Naive thymus-derived CD4-positive, alpha-beta T cell (primary cell): ENCODE data around the gene PXYLP1. TPM values are rescaled to one million over a fixed set of nuclear protein-coding genes. Genes with fewer than 3 reads are reported as not detected.

Source experiments
- ATAC-seq: fragments of 150-1000 bp; cut with Tn5 transposase; 2 replicates; pipeline ENCODE4 v1.10.0; 2021; ENCODE audit warnings: mild to moderate bottlenecking, moderate library complexity
- CTCF ChIA-PET: fragments of 350-600 bp; sonication (Branson Sonifier 250); formaldehyde crosslinking; loops from one replicate; lab custom pipeline; 2021; ENCODE audit warnings: antibody characterized with exemption; lab: Charles Lee
- POLR2A ChIA-PET: fragments of 350-600 bp; sonication (Branson Sonifier 250); formaldehyde crosslinking; loops from one replicate; lab custom pipeline; 2021; ENCODE audit warnings: antibody characterized with exemption, inconsistent platforms; lab: Charles Lee
- DNase-seq, 9 donors: peaks; one replicate each; pipeline versions ENCODE4 v3.0.0 to v3.0.0-alpha.2; 2020 to 2022; ENCODE audit warnings: mixed read lengths in 1 of 9
- H3K27ac ChIP-seq: one replicate; pipeline ENCODE4 v1.7.0; 2013; ENCODE audit warnings: mild to moderate bottlenecking, low read depth, low read length, moderate library complexity
- H3K27me3 ChIP-seq, 2 donors: one replicate each; pipeline ENCODE4 v1.7.0; 2013; ENCODE audit warnings: low read length in 2 of 2, mild to moderate bottlenecking in 2 of 2, moderate library complexity in 2 of 2; ENCODE audit not compliant: control insufficient read depth in 2 of 2, insufficient read depth in 2 of 2
- H3K36me3 ChIP-seq, 3 experiments: 1 replicate in 2 of 3; 2 replicates in 1 of 3; pipeline ENCODE4 v1.7.0; 2013; ENCODE audit warnings: low read length in 3 of 3, mild to moderate bottlenecking in 3 of 3, moderate library complexity in 1 of 3; ENCODE audit not compliant: insufficient read depth in 3 of 3, control insufficient read depth in 2 of 3
- H3K4me1 ChIP-seq, 2 donors: one replicate each; pipeline ENCODE4 v1.7.0; 2013; ENCODE audit warnings: low read length in 2 of 2, mild to moderate bottlenecking in 2 of 2, moderate library complexity in 1 of 2; ENCODE audit not compliant: control insufficient read depth in 2 of 2, insufficient read depth in 2 of 2
- H3K4me3 ChIP-seq: 2 replicates; pipeline ENCODE4 v1.7.0; 2013; ENCODE audit warnings: mild to moderate bottlenecking, low read length
- H3K9me3 ChIP-seq, 3 experiments: 1 replicate in 2 of 3; 2 replicates in 1 of 3; pipeline ENCODE4 v1.7.0; 2013; ENCODE audit warnings: low read length in 3 of 3; ENCODE audit not compliant: control insufficient read depth in 2 of 3
- H3K27ac Mint-ChIP-seq, 9 donors: one replicate each; pipeline ENCODE4 v1.8.0; 2020 to 2022; ENCODE audit warnings: mixed read lengths in 9 of 9, mild to moderate bottlenecking in 8 of 9, moderate library complexity in 5 of 9, inconsistent platforms in 2 of 9
- H3K27me3 Mint-ChIP-seq, 5 donors: one replicate each; pipeline ENCODE4 v1.8.0; 2021 to 2022; ENCODE audit warnings: mixed read lengths in 5 of 5, mild to moderate bottlenecking in 1 of 5
- H3K36me3 Mint-ChIP-seq, 5 donors: one replicate each; pipeline ENCODE4 v1.8.0; 2020 to 2022; ENCODE audit warnings: mixed read lengths in 5 of 5, mild to moderate bottlenecking in 3 of 5, inconsistent platforms in 1 of 5
- H3K4me1 Mint-ChIP-seq, 7 donors: one replicate each; pipeline ENCODE4 v1.8.0; 2020 to 2022; ENCODE audit warnings: mixed read lengths in 7 of 7, mild to moderate bottlenecking in 3 of 7, inconsistent platforms in 1 of 7
- H3K4me3 Mint-ChIP-seq, 10 donors: one replicate each; pipeline ENCODE4 v1.8.0; 2020 to 2022; ENCODE audit warnings: mild to moderate bottlenecking in 10 of 10, mixed read lengths in 10 of 10, moderate library complexity in 6 of 10, inconsistent platforms in 2 of 10
- H3K9me3 Mint-ChIP-seq, 11 donors: one replicate each; pipeline ENCODE4 v1.8.0; 2020 to 2022; ENCODE audit warnings: mixed read lengths in 11 of 11, mild to moderate bottlenecking in 4 of 11, inconsistent platforms in 1 of 11, moderate library complexity in 1 of 11
- intact Hi-C, 2 donors: fragments of 100-400 bp; cut with micrococcal nuclease; formaldehyde crosslinking; loops; one replicate each; pipeline ENCODE4 v1.15.1; 2023
- polyA plus RNA-seq, 2 donors: library from polyadenylated mRNA; unstranded; fragments of 300-500 nt; fragmentation: Illumina TruSeq; gene quantifications; one replicate each; pipeline ENCODE4 v1.2.3, GENCODE V29; 2021
- total RNA-seq, 6 experiments: library from RNA in 5 of 6; stranded (reverse) in 5 of 6; gene quantifications; 1 replicate in 5 of 6; 2 replicates in 1 of 6; pipeline ENCODE4 v1.2.3 and lab custom pipeline; 2021 to 2026

Gene PXYLP1
- total and polyA plus RNA-seq, 7 experiments from 2014 or later = 15.8 to 40.9 (median 23.2) TPM

DNA sequence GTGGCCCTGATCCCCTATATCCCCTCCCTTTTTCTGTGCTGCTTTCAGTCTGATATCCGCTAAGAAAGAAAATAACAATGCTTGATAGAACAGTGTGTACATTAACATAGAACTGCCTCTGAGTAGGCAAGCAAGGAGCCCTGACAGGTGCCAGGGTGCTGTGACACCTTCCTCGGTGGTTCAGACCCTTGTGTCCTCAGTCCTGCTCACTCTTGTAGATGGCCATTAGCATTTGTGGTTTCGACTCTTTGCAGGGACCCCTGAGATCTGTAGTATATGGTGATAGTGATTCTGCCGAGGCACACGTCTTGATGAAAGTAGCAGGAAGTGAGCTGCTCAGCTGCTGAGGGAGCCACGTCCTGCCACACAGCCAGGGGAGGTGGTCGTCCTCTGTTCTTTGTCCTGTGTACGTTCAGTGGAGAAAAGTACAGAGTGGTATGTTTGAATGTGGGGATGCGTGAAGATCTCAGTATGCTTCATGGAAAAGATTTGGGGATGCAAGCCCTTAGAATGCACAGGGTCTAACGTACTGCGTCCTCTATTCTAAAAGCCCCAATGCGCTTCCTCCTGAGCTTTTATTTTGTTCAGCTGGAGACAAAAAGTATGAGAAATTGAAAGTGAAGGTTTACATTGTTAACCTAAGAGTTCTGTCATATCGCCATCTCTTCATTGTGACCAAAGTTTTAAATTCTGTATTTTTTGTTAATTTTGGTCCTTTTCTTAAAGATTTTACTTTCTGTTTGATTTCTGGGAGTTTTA is 35.4 kb downstream of the PXYLP1 start:
- ChIA-PET CTCF (interaction anchor here (0.7 to 5.4 kb wide), 14 partner anchors 9 to 93 kb away, joined by 3 to 61 read pairs (median 6); partner anchors contain the start of gene PXYLP1), POLR2A (interaction anchor here (0.7 to 18.1 kb wide), 23 partner anchors 11 to 752 kb away, joined by 3 to 516 read pairs (median 5); partner anchors contain the start of gene PXYLP1)
- Histone ChIP-seq H3K9me3 (no peaks in the 10 kb centered on the region), H3K36me3 (peaks cover 0 to 8% (median 0%) of the 10 kb centered on the region in 3 experiments), H3K4me3 (peak overlapping the region; percentile 73), H3K27ac (peak overlapping the region; percentile 77), H3K4me1 (peaks cover 0 to 35% of the 10 kb centered on the region in 2 donors), H3K27me3 (no peaks in the 10 kb centered on the region)
- no peaks in the 10 kb centered on the region for H3K9me3 Mint-ChIP-seq
- peak; percentile 85 for ATAC-seq
- DNase-seq = peak in 8 of 9 donors; percentile 20 to 82 (median 72)
- H3K27ac Mint-ChIP-seq = peak overlapping the region; percentile 91 to 99 (median 96)
- H3K4me3 Mint-ChIP-seq = peak overlapping the region; percentile 84 to 92 (median 88)
- H3K27me3 Mint-ChIP-seq = no peaks in the 10 kb centered on the region
- intact Hi-C loops = loop anchor here (1.0 to 5.0 kb wide), 6 partner anchors 11 to 325 kb away; partner anchors contain the start of genes PXYLP1 (in 2 of the 2) and SLC25A36 (in 1 of the 2)
- H3K4me1 Mint-ChIP-seq = peaks cover 32 to 87% (median 39%) of the 10 kb centered on the region in 7 donors
- H3K36me3 Mint-ChIP-seq = peaks cover 0 to 39% (median 33%) of the 10 kb centered on the region in 5 donors

DNA sequence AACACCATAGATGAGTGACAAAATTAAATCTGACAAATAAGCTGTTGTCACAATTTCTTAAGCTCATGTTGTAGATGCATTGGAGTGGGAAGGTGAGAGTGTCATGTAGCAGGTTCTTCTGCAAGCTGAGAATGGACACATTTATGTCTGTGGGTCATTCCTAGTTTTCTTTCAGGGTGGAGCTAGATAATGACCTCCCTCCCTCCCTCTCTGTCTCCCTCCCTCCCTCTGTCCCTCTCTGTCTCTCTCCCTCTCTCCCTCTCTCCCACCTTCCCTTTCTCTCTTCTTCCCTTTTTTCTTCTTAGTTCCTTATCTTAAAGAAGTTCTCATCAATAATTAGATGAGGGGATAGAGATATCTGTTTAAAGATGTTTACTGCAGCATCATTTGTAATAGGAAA is 36.0 kb downstream of the PXYLP1 start:
- POLR2A ChIA-PET = interaction anchor here (0.7 to 18.1 kb wide), 17 partner anchors 10 to 751 kb away, joined by 3 to 516 read pairs (median 5); partner anchors contain the start of gene PXYLP1
- DNase-seq (no peak), ATAC-seq (no peak)
- CTCF ChIA-PET = interaction anchor here (0.7 to 5.4 kb wide), 10 partner anchors 10 to 93 kb away, joined by 3 to 61 read pairs (median 6); partner anchors contain the start of gene PXYLP1
- Mint-ChIP-seq H3K4me3 (peak overlapping the region; percentile 84 to 92 (median 88)), H3K4me1 (peaks cover 32 to 82% (median 39%) of the 10 kb centered on the region in 7 donors), H3K27me3 (no peaks in the 10 kb centered on the region), H3K27ac (peak overlapping the region; percentile 91 to 99 (median 96)), H3K36me3 (peaks cover 0 to 34% (median 29%) of the 10 kb centered on the region in 5 donors), H3K9me3 (no peaks in the 10 kb centered on the region)
- Histone ChIP-seq H3K36me3 (peaks cover 0 to 7% (median 0%) of the 10 kb centered on the region in 3 experiments), H3K9me3 (no peaks in the 10 kb centered on the region), H3K4me1 (peaks cover 0 to 35% of the 10 kb centered on the region in 2 donors), H3K27me3 (no peaks in the 10 kb centered on the region), H3K4me3 (peak overlapping the region; percentile 73), H3K27ac (peak overlapping the region; percentile 77)
- intact Hi-C loops = loop anchor here (1.0 to 5.0 kb wide), 6 partner anchors 11 to 325 kb away; partner anchors contain the start of genes PXYLP1 (in 2 of the 2) and SLC25A36 (in 1 of the 2)

DNA sequence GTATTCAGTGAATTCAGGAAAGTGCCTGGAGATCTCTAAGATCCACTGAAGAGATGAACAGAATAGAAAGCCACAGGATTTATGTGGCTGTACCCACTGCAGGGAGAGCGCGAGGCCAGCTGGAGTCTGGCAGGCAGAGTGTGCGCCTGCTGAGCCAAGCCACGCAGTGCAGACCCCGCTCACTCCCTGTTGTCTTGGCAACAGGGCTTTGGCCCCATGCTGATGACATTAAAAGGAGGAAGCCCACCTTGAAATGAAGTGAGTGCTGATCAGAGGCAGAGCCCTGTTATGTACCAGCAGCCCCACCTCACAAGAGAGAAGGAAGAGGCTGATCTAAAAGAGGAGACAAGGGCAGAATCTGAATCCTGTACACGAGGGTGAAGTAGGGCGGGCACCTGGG is 36.7 kb downstream of the PXYLP1 start:
- Mint-ChIP-seq H3K36me3 (peaks cover 0 to 29% (median 23%) of the 10 kb centered on the region in 5 donors), H3K4me3 (peak overlapping the region; percentile 84 to 92 (median 88)), H3K4me1 (peaks cover 32 to 82% (median 39%) of the 10 kb centered on the region in 7 donors), H3K9me3 (no peaks in the 10 kb centered on the region), H3K27ac (peak overlapping the region; percentile 91 to 99 (median 96)), H3K27me3 (no peaks in the 10 kb centered on the region)
- H3K4me1 ChIP-seq = peaks cover 0 to 35% of the 10 kb centered on the region in 2 donors
- ChIA-PET POLR2A (interaction anchor here (0.9 to 18.1 kb wide), 6 partner anchors 10 to 38 kb away, joined by 3 to 516 read pairs (median 10); partner anchors contain the start of gene PXYLP1), CTCF (interaction anchor here (0.6 to 5.4 kb wide), 4 partner anchors 11 to 281 kb away, joined by 3 to 61 read pairs (median 19); partner anchors contain the start of gene PXYLP1)
- no peak for ATAC-seq
- peak overlapping the region; percentile 77 for H3K27ac ChIP-seq
- intact Hi-C loops = loop anchor here in 1 of 2 donors (5.0 kb wide), 1 partner anchor 326 kb away; the partner anchor contains the start of gene SLC25A36
- no peaks in the 10 kb centered on the region for H3K27me3 ChIP-seq
- peak in 1 of 9 donors; percentile 12 for DNase-seq
- H3K4me3 ChIP-seq = no peak overlapping the region
- H3K9me3 ChIP-seq = no peaks in the 10 kb centered on the region
- peaks cover 0 to 7% (median 0%) of the 10 kb centered on the region in 3 experiments for H3K36me3 ChIP-seq

DNA sequence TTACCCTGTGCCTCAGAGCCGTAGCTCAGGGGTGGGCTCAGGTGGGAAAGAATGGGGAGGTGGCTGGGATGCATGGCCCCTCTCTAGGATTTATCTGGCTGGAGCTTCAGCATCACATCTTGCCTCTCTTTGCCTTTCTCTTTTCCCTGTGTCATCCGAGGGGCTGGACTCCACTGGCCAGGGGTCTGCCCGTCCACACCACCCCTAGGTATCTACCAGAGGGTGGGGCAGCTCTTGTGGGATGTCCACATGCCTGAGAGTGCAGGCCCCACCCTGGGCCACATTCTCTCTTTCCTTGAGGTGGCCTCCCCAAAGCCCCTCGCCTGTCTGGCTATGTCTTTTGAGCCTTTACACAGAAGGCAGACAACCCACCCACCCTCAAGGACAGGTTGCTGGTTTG is 37.2 kb downstream of the PXYLP1 start:
- H3K36me3 ChIP-seq = peaks cover 0 to 3% (median 0%) of the 10 kb centered on the region in 3 experiments
- intact Hi-C loops = loop anchor here in 1 of 2 donors (5.0 kb wide), 1 partner anchor 326 kb away; the partner anchor contains the start of gene SLC25A36
- ChIA-PET CTCF (interaction anchor here (5.4 kb wide), 1 partner anchor 36 kb away, joined by 61 read pairs; the partner anchor contains the start of gene PXYLP1), POLR2A (interaction anchor here (0.9 to 18.1 kb wide), 5 partner anchors 9 to 38 kb away, joined by 3 to 516 read pairs (median 10); partner anchors contain the start of gene PXYLP1)
- no peak for DNase-seq
- H3K4me3 ChIP-seq = no peak overlapping the region
- H3K4me3 Mint-ChIP-seq = peak overlapping the region in 4 of 10 donors; percentile 21 to 92 (median 88)
- H3K4me1 ChIP-seq = peaks cover 0 to 35% of the 10 kb centered on the region in 2 donors
- peak overlapping the region; percentile 77 for H3K27ac ChIP-seq
- peaks cover 0 to 27% (median 19%) of the 10 kb centered on the region in 5 donors for H3K36me3 Mint-ChIP-seq
- H3K27me3 ChIP-seq = no peaks in the 10 kb centered on the region
- H3K27me3 Mint-ChIP-seq = no peaks in the 10 kb centered on the region
- peak overlapping the region; percentile 50 to 99 (median 94) for H3K27ac Mint-ChIP-seq
- no peaks in the 10 kb centered on the region for H3K9me3 Mint-ChIP-seq
- no peaks in the 10 kb centered on the region for H3K9me3 ChIP-seq
- ATAC-seq = no peak
- H3K4me1 Mint-ChIP-seq = peaks cover 32 to 82% (median 44%) of the 10 kb centered on the region in 7 donors

DNA sequence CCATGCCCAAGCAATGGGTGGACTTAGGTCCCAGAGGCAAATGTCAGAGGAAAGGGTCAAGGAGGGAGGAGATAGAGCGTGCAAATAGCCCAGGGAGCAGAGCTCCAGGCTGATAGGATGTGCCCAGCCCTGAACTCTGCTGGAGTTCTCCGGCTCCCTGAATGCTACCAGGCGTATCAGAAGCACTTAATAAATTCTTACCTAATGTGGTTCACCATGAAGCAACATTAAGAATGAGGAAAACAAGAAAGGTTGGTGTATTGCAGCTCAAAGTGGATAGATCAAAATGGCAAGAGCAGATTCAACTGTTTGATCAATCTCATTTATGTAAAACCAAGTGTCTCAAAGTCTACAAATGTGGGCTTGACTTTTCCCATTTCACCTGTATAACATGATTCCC is 38.3 kb downstream of the PXYLP1 start:
- H3K4me1 Mint-ChIP-seq = peaks cover 38 to 85% (median 54%) of the 10 kb centered on the region in 7 donors
- Histone ChIP-seq H3K4me1 (peaks cover 10 to 46% of the 10 kb centered on the region in 2 donors), H3K36me3 (peaks cover 0 to 8% (median 0%) of the 10 kb centered on the region in 3 experiments), H3K4me3 (no peak overlapping the region), H3K27me3 (no peaks in the 10 kb centered on the region), H3K27ac (peak overlapping the region; percentile 26), H3K9me3 (no peaks in the 10 kb centered on the region)
- no peak for ATAC-seq
- CTCF ChIA-PET = interaction anchor here (0.9 to 1.1 kb wide), 2 partner anchors 10 to 38 kb away, joined by 3 to 4 read pairs; partner anchors contain the start of gene PXYLP1
- peaks cover 0 to 25% (median 12%) of the 10 kb centered on the region in 5 donors for H3K36me3 Mint-ChIP-seq
- peak overlapping the region in 6 of 9 donors; percentile 91 to 99 (median 96) for H3K27ac Mint-ChIP-seq
- H3K9me3 Mint-ChIP-seq = no peaks in the 10 kb centered on the region
- peak overlapping the region in 3 of 10 donors; percentile 2 to 68 (median 44) for H3K4me3 Mint-ChIP-seq
- intact Hi-C loops = loop anchor here in 1 of 2 donors (5.0 kb wide), 1 partner anchor 328 kb away; the partner anchor contains the start of gene SLC25A36
- no peak for DNase-seq
- POLR2A ChIA-PET = interaction anchor here (1.0 to 18.1 kb wide), 2 partner anchors 12 to 26 kb away, joined by 5 to 516 read pairs; partner anchors contain the start of gene PXYLP1
- no peaks in the 10 kb centered on the region for H3K27me3 Mint-ChIP-seq
